Psoas muscle (tissue), 8 donors: ENCODE results near the gene TBC1D1. TPM values are rescaled to one million over a fixed set of nuclear protein-coding genes. Genes with fewer than 3 reads are reported as not detected.

ENCODE experiments used
- ATAC-seq, 4 donors: fragments of 200-7000 bp; cut with Tn5 transposase; one replicate each; pipeline ENCODE4 v1.9.1; 2020; ENCODE audit warnings: moderate library complexity in 3 of 4, mild to moderate bottlenecking in 2 of 4
- DNase-seq, 2 donors: peaks; one replicate each; pipeline ENCODE4 v3.0.0-alpha.2; 2020
- H3K27ac ChIP-seq: fragments of 200-600 bp; one replicate; pipeline ENCODE4 v1.8.0; 2022
- H3K27me3 ChIP-seq, 3 donors: fragments of 200-600 bp in 1 of 3; one replicate each; pipeline versions ENCODE4 v1.6.1 to v1.8.0; 2013 to 2022; ENCODE audit warnings: low read length in 2 of 3, mild to moderate bottlenecking in 2 of 3, moderate library complexity in 1 of 3; ENCODE audit not compliant: insufficient read depth in 3 of 3
- H3K36me3 ChIP-seq, 2 donors: fragments of 200-600 bp in 1 of 2; one replicate each; pipeline versions ENCODE4 v1.6.1 to v1.8.0; 2013 to 2022; ENCODE audit warnings: low read depth in 1 of 2, mild to moderate bottlenecking in 1 of 2, moderate library complexity in 1 of 2; ENCODE audit not compliant: insufficient read depth in 1 of 2
- H3K4me1 ChIP-seq: fragments of 200-600 bp; one replicate; pipeline ENCODE4 v1.8.0; 2022
- H3K4me3 ChIP-seq: fragments of 200-600 bp; one replicate; pipeline ENCODE4 v1.8.0; 2022; ENCODE audit warnings: mild to moderate bottlenecking
- H3K9me3 ChIP-seq: fragments of 200-600 bp; one replicate; pipeline ENCODE4 v1.8.0; 2022
- WGBS, 3 donors: extraction: QIAGEN DNeasy Blood & Tissue Kit; methylation state at CpG; one replicate each; pipeline versions ENCODE4 v1.1.6 to v1.1.7; 2013; 5-methylcytosine and 5-hydroxymethylcytosine counted together
- intact Hi-C, 2 donors: fragments of 100-400 bp; cut with DNase I; formaldehyde crosslinking; loops; one replicate each; pipeline versions ENCODE4 v1.11.0 to v1.14.2; 2022
- polyA plus RNA-seq, 3 donors: library from polyadenylated mRNA; stranded (reverse); fragments of 200-250 nt; gene quantifications; one replicate each; pipeline ENCODE4 v1.2.3, GENCODE V29; 2013
- total RNA-seq, 4 donors: library from RNA; stranded (reverse); fragmentation: NEBNext Ultra II Directional in 2 of 4; extraction: Animal tissue kit (Norgen Biotek cat#: 25700) in 2 of 4; gene quantifications; one replicate each; pipeline versions ENCODE4 v1.2.1 to v1.2.4, GENCODE V29; 2021 to 2023
- TF ChIP-seq, protein P1 (sequence below): fragments of 200-600 bp; IDR thresholded peaks from one replicate; pipeline ENCODE4 v1.8.0; 2022; ENCODE audit warnings: antibody characterized with exemption
- donor health status: healthy with polysubstance abuse.
- donor health status: DM: no; HTN: no; CAD: no; lungs with moderate emphysema.
- donor health status: Bipolar disorder and iron deficiency.
- donor health status: healthy.
- donor health status: DM: yes; HTN: yes; CAD: no.
- donor health status: DM: no; HTN: no; CAD: no.
- donor health status: DM: no; HTN: no; CAD: no.
- donor health status: DM: yes; HTN: yes; CAD: no.

Gene TBC1D1
- total and polyA plus RNA-seq, 7 donors: 18.1 to 130 (median 42.5) TPM

DNA sequence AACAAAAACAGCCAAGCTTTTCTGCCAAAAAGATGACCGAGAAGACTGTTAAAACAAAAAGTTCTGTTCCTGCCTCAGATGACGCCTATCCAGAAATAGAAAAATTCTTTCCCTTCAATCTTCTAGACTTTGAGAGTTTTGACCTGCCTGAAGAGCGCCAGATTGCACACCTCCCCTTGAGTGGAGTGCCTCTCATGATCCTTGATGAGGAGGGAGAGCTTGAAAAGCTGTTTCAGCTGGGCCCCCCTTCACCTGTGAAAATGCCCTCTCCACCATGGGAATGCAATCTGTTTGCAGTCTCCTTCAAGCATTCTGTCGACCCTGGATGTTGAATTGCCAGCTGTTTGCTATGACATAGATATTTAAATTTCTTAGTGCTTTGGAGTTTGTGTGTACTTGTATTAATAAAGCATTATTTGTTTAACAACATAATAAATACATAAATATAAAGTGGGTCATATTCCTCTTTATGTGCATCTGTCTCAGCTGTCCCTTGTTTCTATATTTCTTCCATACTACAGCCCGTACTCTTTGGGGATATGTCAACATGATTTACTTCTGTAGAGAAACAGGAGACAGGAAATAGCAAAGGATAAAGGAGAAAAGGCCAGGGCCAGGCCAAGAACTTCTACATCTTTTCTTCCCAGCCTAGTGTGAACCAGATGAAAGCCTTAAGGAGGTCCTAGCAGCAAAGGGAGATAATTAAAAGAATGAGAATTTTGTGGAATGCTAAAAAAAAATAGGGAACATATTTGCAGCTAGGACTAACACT is 70.0 kb downstream of the TBC1D1 start:
- intact Hi-C loops: no loop called here
- DNase-seq: no peak
- WGBS, 3 donors: 57 to 69% (median 63%) methylated on average over 5 of the region's 5 CpGs
- no peaks in the 10 kb centered on the region for H3K9me3 ChIP-seq
- H3K36me3 ChIP-seq: no peaks in the 10 kb centered on the region
- TF ChIP-seq, protein P1, sequence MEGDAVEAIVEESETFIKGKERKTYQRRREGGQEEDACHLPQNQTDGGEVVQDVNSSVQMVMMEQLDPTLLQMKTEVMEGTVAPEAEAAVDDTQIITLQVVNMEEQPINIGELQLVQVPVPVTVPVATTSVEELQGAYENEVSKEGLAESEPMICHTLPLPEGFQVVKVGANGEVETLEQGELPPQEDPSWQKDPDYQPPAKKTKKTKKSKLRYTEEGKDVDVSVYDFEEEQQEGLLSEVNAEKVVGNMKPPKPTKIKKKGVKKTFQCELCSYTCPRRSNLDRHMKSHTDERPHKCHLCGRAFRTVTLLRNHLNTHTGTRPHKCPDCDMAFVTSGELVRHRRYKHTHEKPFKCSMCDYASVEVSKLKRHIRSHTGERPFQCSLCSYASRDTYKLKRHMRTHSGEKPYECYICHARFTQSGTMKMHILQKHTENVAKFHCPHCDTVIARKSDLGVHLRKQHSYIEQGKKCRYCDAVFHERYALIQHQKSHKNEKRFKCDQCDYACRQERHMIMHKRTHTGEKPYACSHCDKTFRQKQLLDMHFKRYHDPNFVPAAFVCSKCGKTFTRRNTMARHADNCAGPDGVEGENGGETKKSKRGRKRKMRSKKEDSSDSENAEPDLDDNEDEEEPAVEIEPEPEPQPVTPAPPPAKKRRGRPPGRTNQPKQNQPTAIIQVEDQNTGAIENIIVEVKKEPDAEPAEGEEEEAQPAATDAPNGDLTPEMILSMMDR: no peak
- no peak for ATAC-seq
- H3K4me3 ChIP-seq: no peak overlapping the region
- H3K4me1 ChIP-seq: no peaks in the 10 kb centered on the region
- no peaks in the 10 kb centered on the region for H3K27me3 ChIP-seq
- no peak overlapping the region for H3K27ac ChIP-seq

DNA sequence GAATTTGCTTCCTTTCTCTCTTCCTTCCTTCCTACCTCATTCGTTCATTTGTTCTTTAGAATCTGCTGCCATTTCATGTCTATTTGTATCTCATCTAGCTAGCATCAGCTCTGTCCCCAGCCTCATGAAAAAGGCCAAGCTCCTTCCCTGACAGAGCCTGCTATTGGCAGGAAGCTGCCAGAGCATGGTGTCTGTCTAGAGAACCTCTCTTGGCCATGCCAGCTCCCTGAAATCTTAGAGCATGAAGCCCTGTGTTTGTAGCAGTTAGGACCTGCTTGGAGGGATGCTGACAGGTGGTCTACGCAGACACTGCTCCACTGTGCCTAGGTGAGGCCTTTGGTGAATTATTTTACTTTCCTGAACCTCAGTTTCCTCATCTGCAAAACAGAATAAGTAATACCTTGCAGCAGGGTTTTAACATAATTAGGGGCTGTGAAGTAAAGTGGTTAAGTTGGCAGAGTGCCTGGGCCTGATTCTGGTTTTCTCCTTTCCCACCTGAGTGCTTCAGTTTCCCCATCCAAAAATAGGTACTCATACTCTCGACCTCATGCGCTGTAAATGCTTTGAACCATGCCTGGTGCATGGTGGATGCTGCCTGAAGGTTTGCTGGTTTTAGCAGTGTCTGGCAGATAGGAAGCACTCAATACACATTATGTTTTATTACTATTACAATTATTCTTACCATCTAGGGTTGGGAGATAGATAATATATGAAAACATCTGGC is 74.0 kb downstream of the TBC1D1 start:
- peaks cover 26% of the 10 kb centered on the region for H3K4me1 ChIP-seq
- H3K36me3 ChIP-seq: no peaks in the 10 kb centered on the region
- no peaks in the 10 kb centered on the region for H3K9me3 ChIP-seq
- H3K27me3 ChIP-seq: no peaks in the 10 kb centered on the region
- H3K27ac ChIP-seq: no peak overlapping the region
- ATAC-seq: no peak
- TF ChIP-seq, protein P1: no peak
- H3K4me3 ChIP-seq: no peak overlapping the region
- 73 to 93% (median 84%) methylated on average over 4 of the region's 4 CpGs for WGBS, 3 donors
- DNase-seq: no peak
- intact Hi-C loops: no loop called here

DNA sequence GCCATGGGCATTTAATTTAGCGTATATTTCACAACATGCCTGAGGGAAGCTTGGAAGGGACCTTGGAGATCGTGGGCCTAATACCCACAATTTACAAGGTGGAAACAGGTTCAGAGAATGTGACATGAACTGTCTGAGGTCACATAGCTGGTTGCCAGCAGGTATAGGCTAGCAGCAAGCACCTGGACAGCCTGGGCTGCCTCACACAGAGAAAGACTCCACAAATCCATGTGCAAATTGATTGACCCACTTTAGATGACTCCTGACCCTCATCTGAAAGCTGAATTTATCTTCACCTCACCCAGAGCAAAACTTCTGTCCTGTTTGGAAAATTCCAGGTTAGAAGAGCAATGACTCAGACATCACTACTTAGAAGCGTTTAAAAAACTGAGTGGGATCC is 75.2 kb downstream of the TBC1D1 start:
- no peaks in the 10 kb centered on the region for H3K36me3 ChIP-seq
- ATAC-seq (no peak), DNase-seq (no peak)
- intact Hi-C loops: no loop called here
- H3K4me3 ChIP-seq: no peak overlapping the region
- H3K27me3 ChIP-seq: no peaks in the 10 kb centered on the region
- TF ChIP-seq, protein P1: no peak
- H3K4me1 ChIP-seq: peaks cover 36% of the 10 kb centered on the region
- 85 to 89% (median 87%) methylated on average over 3 of the region's 3 CpGs for WGBS, 3 donors
- no peaks in the 10 kb centered on the region for H3K9me3 ChIP-seq
- no peak overlapping the region for H3K27ac ChIP-seq

DNA sequence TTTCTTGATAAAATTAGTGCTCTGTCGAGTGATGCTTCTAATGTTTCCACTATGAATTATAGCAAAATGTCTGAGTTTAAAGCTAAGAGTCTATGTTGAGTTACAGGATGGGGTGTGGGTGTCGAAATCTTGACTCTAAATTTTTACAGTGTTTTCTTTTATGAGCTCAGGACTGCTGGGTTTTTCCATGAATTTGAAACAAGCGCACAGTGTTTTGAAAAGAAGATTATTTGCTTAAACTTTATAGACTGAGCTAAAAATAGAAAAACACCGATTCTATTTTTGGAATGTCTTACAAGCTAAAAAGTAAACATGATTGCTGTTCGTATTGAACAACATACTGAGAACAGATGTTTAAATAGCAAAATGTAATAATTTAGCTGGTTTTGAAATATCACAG is 76.9 kb downstream of the TBC1D1 start:
- Histone ChIP-seq H3K27ac (peak overlapping the region; percentile 12), H3K27me3 (no peaks in the 10 kb centered on the region), H3K4me1 (peaks cover 36% of the 10 kb centered on the region), H3K9me3 (no peaks in the 10 kb centered on the region), H3K4me3 (peak overlapping the region; percentile 17), H3K36me3 (no peaks in the 10 kb centered on the region)
- 30 to 51% (median 36%) methylated on average over 5 of the region's 5 CpGs for WGBS, 3 donors
- intact Hi-C loops: no loop called here
- TF ChIP-seq, protein P1: no peak
- ATAC-seq (no peak), DNase-seq (no peak)
